GM18511 (cell line): ENCODE results near the gene CHN1.

Experiments
- ATAC-seq: cut with Tn5 transposase; IDR thresholded peaks from one replicate; pipeline ENCODE4 v1.9.1; 2021; ENCODE audit warnings: mild to moderate bottlenecking, moderate library complexity; ENCODE audit not compliant: unreplicated experiment

The CHN1 gene

DNA sequence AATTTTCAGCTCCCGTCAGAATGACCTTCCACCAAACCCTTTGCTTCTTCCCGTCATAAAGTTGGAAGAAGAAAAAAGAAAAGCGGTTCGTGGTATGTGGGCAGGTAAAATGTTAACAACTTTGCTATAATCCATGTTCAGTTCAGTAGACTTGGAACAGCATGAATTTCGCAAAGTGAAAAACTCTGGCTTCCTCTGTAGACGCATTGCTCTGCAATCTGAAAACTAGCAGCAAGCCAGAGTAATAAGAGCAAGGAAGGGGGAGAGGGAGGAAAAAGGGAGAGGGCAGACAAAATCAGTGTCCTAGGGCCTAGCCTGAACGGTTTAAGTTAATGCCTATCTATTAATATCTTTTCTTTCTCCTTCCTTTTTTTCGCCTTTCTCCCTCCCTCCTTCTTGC lies 214.2 kb downstream of the CHN1 start:
- ATAC-seq: no peak

DNA sequence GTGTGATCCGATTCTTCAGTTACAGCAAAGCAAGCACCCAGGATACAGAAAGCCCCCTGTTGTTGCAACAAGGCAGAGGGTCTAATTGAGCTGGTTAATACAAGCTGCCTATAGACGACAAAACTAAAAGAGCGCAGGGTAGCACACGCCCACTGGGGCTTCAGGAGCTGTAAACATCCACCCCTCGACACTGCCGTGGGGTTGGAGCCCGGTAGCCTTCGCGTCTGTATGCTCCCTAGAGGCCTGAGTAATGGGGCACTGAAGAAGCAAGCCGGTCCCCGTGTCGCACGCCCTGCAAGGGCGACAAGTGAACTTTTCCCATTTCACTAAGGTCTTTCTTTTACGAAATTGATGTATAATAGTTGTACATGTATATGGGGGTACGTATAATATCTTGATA lies 216.2 kb downstream of the CHN1 start:
- no peak for ATAC-seq

DNA sequence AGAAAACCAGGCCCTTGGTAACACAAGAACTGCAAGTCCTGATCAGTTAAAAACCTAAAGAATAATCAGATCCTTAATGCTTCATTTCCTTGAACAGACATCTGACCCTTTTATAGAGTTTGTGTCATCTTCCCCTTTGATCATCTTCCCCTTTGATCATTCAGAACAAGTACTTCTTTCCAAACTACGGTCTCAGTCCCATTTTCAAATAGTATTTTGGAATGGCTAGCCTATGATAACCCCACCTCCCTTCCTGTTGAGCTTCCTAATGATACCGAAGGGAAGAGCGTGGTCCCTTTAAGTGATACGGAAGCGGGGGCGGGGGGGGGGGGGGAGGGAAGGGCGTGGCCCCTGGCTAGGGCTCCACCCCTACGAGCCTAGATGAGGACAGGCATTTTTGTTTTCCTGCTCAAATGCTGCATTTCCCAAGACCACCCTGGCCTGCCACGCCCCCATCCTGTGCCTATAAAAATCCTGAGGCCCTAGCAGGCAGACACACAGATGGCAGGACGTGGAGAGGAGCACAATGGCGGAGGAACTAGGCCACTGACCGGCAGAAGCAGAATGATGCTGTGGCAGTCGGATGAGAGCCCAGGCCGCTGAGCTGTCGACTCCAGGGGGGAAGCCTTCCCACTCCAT lies 216.8 kb downstream of the CHN1 start:
- no peak for ATAC-seq

DNA sequence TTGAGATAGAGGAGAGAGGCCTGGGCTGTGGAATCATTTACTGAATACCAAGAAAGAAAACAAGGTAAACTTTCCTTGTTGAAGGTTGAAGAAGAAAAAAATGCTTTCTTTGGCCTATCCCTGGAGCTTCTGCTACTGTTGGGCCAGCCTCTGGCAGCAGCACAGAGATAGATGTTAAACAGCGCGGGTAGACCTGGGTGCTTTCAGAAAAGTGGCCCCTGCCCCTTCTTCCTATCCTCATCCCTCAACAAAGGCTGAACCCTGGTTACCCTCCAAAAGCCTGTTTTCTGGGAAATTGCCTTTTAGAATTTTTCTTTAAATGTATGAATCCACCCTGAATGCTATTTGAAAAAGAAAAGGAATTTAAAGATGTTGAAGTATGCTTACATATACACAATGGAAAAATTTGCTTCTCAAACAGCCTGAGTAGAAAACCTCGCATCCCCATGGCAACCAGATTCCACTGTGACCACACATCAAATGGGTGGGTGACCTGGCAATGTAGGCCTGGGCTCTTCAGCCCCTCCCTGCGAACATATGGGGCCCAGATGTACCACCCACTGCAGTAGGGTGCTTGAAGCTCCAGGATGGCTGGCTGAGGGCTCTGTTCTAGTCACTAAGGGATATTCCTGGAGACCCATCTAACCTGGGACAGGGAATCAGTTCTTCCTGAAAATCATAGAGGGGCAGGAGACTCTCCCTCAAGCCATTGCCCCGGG lies 217.5 kb downstream of the CHN1 start:
- ATAC-seq: no peak

DNA sequence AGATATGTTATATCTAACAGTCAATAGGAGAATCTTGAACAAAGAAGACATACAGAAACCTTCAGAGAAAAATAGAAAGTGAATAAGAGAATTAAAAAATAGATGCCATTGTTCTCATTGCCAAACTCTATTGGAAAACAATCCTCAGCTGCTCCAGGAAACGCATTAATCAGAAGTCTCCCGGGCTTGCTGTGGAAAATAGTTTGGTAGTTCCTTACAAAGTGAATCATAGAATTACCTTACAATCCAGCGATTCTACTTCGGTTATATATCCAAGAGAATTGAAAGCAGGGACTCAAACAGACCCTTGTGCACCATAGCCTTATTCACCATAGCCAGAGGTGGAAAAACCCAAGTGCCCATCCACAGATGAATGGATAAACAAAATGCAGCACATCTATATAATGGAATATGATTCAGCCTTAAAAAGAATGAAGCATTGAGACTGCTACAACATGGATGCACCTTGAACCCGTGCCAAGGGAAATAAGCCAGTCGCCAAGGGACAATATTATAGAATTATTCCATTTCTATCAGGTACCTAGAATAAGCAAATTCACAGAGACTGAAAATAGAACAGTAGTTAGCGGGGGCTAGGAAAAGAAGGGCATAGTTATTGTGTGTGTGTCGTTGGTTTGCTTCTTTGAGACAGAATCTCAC lies 219.0 kb downstream of the CHN1 start:
- no peak for ATAC-seq

DNA sequence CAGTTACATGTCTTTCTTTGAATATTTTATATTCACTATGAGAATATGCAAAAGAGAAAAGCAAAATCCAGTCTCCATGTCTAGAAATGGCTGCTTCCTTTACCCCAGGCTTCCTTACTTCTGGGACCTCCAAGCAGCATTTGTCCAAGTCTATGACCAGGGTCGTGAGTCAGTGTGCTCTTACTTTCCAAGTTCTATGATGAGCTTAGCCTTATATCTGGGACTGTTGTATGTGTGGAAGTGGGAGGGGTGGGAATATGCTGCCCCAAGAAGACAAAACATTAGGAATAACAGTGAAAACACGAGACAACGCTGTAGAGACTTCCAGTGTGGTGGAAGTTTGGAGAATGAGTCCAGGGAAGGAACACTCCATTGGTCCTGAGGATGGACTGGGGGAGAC lies 219.7 kb downstream of the CHN1 start:
- no peak for ATAC-seq

DNA sequence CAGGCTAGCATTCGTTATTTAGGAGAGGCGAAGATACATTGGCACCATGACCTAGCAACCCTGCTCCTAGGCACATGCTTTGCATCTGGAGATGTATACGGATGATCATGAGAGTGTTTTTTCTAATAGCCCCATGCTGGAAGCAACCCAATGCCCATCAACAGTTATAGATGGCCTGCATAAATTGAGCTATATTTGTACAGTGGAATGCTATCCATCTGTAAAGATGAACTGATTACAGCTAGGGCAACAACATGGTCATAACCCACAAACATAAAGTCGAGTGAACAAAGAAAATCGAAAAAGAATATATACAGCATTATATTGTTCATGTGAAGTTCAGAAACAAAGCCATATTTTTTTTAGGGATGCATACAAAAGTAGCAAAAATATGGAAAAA lies 220.3 kb downstream of the CHN1 start:
- no peak for ATAC-seq

DNA sequence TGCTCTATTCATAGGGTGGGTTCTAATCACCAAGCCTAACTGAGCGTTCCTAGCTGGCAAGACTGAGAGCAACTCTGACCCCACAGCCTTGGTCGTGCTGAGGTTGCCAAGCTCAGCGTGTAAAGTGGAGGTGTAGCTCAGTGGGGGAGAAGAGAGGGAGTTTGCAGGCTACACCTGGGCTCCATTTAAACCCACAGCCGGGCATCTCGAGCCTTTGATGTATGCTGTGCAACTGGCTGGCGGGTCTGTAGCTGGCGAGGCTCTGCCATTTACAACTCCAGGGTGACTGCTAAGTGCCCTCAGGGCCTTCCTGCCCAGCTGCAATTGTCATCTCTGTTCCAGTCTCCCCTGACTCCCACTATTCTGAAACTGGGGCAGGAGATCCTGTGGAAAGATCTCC lies 220.9 kb downstream of the CHN1 start:
- no peak for ATAC-seq

DNA sequence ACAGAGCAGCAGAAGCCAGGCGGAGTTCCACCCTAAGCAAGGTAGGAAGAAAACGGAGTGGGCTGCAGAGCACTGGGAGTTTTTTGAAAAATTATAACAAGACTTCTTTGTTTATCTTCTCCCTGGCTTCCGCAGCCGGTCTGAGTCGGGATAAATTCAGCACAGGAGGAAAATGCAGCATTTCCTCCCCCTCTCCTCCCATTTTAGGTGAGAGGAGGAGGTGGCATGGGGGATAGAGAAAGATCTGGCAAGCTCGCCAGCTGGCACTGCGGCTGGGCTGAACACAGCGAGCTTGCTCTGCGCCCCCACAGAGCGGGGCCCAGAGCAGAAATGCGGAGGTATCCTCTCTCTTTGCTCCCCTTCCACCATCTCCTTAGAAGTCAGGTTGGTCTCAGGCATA lies 223.2 kb downstream of the CHN1 start:
- no peak for ATAC-seq

DNA sequence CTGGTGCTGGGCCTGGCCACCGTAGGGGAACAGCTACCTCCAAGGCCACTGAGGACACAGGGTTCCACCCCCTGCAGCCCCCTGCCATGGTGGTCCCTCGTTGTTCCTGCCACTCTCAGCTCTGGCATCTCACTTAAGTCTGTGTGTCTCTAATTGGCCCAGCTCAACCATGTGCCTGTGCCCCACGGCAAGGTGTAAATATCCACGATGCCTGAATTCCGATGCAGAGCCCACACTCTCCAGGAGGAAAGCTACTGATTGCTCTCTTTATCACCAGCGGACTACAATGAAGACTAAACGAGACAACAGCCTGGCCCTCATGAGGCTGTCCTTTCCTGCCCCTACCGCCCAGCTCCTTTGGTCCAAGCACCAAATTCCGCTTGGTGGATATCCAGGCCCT lies 223.9 kb downstream of the CHN1 start:
- ATAC-seq: no peak

DNA sequence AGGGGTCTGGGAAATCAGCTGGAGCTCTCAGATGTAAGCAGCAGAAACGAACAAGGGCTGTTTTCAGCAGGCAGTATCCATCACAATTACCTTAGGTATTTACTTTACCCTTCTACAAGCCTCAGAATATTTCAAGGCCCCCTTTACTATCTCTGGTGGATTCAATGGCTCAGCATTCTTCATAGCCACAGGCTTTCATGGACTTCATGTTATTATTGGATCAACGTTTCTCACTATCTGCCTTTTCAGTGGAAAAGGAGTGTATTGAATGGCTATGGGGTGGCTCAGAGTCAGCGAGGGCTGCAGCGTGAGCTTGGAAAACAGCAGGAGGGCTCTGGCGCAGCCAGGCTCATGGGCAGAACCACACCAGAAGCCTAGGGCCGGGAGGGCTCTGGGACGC lies 224.3 kb downstream of the CHN1 start:
- no peak for ATAC-seq

DNA sequence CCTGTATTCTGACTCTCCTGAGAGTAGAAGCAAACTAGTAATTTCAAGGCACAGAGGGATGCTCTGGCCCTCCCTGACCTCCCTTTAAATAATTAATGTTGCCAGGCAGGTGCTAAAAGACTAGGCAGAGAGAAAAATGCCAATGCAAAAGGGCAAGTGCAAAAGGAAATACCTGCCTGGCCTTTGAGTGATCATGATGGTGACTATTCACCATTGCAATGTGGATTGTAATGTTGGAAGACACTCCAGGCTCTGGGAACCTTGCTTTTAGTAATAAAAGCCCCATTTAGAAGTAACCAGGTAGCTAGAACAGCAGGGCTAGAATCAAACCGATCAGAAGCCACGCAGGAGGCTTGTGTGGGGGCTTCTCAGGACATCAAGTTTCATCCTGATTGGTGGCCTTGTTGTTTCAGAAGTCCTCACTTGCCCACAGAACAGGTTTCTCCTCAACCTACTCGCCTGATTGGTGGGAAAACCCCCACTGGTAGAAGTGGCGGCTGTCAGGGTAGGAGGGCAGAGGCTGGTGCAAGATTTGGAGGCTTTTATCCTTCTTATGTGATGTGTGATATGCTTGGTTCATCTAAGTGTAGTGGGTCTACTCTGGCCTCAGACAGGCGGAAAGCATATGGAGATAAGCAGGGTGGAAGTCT lies 224.9 kb downstream of the CHN1 start:
- no peak for ATAC-seq

DNA sequence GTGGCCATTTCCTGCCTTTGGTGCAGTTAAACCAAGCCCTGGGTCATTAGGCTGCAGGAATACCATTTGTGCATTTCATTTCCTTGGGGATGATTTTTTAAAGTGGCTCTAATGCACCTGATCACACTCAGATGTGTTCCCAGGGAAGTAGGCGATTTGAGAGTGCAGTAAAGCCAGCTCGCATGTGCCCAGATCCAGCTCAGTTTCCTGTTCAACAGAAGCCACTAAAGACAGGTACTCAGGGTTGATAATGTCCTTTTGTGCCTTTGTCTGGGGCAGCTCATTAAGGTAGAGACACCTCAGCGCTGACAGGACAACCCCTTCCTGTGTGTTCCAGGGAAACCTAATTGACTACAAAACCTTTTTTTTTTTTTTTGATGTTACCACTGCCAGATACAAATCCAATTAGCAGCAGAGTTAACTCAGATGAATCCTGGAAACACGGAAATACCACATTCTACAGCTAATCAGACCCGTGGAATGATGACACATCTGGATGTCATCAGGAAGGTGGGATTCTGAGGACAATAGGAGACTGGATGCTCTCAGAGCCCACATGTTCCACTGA lies 225.7 kb downstream of the CHN1 start:
- ATAC-seq: no peak

DNA sequence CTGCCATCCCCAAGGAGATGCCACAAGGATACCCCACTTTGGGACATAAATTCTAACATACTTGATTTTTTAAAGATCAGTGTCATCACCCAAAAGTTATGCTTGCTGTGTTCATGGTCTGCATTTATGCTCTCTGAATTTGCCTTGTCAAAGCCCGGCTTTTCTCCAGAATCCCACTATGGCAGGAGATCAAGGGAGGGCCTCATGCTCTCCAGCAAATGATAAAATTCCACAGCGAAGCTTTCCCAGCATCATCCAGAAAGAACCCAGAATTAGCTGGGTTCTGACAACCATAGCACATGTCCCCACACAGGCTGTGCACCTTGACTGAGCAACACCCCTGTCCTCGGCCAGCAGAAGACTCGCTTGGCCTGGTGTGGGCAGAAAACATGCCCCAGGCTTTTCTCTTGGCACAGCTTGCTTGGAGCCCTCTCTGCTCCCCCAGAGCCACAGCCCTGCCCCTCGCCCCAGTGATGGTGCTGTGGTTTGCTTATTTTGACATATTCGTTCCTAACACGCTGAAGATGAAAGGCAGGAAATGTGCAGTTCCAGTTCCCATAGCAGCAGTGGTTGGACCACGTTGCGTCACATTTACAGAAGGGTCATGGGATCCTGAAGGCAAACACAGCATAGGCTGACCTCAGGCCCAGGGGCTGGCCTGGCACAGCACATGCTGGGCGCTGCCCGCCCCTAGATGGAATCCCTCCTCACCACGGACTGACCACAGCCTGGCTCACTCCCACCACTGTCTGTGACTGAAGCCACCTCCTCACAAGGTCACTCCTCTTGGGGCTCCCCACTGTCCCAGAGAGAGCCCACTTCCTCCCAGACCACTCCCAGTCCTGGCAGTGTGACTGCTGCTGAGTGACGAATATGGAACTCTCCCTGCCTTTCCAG lies 226.8 kb downstream of the CHN1 start:
- ATAC-seq: peak; percentile 69

DNA sequence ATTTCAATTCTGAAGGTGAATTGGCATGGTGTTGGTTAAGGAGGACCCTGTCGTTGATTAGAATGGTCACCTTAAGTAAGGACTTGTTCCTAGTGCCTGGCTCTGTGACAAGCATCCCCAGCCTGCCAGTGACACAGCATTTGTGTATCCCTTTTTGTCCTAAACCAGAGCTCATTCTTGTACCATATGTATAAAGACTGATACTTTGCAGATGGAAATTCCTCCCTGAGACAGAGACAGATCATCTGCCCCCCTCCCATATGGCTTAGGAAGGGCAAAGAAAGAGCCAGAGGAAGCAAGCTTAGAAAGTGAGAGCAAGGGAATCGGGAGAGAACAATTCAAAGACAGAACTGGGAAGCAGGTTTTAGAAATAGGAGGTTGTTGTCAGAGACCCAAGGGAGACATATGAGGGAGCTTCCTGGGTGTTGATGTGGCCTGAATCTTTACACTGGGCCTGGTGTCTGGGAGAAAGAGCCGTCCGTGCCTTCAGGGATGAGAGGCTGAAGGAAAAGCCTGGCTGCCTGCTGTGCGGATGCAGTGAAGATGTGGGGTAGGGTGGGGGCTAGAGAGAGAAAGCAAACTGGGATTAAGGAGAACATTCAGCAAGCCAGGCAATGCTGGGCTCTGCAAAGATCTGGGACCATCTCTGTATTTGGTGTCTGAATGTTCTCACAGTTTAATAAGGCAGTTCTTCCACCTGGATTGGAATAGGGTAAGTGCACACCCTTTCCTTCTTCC lies 227.7 kb downstream of the CHN1 start:
- ATAC-seq: no peak

DNA sequence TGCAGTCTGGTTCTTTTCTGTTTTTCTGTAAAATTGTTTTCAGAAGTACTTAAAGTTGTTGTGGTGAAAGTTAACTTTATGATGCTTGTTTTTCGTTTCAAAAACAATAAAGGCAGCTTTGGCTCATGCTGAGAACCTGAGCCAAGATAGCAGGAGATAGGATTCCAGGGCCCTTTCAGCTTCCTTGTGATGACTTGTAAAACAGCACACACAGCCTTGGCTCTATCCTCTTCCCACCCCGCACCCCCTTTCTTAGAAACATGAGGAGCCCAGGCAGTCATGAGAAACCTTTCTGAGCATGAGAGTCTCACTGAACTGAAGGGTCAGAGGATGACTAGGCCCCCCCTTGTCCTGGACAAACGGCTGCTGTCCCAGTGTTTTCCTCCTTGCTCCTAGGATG lies 228.5 kb downstream of the CHN1 start:
- ATAC-seq: no peak

DNA sequence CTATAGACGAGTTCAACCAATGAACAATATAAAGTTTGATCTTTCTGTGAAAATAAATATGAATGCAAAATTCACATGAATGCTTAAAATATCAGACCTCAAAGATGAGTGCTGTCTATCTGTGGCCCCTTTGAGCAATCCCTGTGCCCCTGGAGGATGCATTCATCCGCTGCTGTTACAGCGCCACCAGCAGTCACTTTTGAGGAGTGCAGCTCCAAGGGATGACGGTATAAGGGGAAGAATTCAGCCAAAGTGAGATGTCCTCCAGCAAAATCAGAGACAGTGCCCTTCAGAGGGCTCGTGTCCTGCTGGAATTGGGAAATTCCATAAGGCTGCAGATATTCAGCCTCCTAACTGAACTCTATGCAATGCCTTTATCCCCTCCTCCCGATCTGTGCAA lies 229.0 kb downstream of the CHN1 start:
- ATAC-seq: no peak

DNA sequence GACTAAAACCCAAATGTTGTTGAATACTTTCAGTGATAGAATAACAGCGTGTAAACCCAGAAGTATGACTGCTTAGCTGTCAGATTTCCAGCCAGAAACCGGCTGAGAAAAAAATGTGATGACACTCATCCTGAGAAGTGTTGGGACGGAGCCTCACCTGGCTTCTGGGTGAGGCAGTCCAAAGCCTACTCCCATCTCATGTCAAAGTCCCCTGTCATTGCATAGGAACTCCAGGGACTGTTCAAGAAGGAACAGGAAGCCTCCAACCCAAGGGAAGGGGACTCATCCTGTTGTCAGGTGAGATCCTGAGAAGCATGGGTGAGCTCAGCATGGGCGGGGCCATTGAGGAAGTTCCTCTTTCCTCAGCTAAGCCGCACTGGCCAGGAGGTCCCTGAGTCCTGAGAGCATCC lies 229.6 kb downstream of the CHN1 start:
- ATAC-seq: no peak

DNA sequence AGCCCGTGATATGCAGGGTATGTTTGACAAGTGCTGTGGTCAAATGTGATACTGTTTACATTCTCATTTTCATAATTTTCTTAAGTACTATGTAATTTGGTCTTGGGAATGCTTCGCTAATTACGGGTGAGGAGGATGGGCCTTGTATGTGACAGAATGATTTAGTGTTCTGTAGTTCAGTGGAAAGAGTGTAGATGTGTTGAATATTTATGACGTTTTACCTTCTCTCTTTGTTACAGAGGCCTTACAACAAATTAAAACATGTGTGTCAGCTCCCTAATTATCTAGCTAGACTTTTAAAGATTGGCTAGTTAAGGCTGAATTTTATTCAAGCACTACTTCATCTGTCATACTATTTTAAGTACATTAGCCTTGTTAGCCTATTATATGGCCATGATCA lies 230.3 kb downstream of the CHN1 start:
- no peak for ATAC-seq

DNA sequence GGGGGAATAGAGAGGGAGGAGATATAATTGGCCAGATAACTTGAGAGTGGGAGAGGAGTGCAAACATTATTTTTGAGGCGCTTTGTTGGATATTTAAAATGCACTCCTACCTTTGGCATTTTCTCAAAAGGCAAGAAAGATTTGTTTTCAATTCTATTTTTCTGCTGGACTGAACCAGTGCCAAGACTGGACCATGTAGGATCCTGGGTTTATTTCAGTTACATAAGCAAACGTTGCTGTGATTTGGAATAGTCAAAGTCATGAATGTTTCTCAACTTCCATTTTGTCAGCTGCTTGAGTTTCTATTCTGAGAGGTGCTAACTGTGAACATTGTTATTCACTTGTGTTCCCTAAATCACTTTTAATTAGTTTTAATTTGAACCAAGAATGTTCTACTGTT lies 232.0 kb downstream of the CHN1 start:
- ATAC-seq: no peak
